Activated CD4-positive, alpha-beta T cell treated with anti-CD3 and anti-CD28 coated beads for 24 hours (primary cell): ENCODE results near the gene MESP1.
"Not testable (repeated sequence)": the region's sequence is repeated elsewhere in the genome, so short reads cannot be mapped to it uniquely, and the experiment has no call there.

Experiments
- DNase-seq, 2 donors: peaks; one replicate each; pipeline ENCODE4 v3.0.0-alpha.2; 2020; ENCODE audit warnings: low read depth in 2 of 2

MESP1 gene, protein sequence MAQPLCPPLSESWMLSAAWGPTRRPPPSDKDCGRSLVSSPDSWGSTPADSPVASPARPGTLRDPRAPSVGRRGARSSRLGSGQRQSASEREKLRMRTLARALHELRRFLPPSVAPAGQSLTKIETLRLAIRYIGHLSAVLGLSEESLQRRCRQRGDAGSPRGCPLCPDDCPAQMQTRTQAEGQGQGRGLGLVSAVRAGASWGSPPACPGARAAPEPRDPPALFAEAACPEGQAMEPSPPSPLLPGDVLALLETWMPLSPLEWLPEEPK

DNA sequence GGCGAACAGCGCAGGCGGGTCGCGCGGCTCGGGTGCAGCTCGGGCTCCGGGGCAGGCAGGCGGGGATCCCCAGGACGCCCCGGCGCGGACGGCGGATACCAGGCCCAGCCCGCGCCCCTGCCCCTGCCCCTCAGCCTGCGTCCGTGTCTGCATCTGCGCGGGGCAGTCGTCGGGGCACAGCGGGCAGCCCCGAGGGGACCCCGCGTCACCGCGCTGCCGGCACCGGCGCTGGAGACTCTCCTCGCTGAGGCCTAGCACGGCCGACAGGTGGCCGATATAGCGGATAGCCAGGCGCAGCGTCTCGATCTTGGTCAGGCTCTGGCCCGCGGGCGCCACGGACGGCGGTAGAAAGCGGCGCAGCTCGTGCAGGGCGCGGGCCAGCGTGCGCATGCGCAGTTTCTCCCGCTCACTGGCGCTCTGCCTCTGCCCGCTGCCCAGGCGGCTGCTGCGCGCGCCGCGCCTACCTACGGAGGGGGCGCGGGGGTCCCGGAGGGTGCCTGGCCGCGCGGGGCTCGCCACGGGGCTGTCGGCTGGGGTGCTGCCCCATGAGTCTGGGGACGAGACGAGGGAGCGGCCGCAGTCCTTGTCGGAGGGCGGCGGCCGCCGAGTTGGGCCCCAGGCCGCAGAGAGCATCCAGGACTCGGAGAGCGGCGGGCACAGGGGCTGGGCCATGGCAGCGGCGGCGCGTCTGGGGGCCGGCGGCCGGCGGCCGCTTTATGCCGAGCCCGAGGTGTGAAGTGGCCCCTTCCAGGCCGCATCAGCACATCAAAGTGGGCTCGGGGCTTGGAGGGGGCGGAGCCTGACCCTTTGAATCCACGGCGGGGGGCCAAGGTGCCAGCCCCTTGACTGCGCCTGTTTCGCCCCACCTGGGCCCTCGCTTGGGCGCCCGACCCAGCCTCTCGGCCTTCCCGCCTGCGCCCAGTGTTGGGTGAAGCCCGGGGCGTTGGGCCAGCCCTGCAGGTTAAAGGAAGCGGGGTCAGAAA lies at the start of gene MESP1:
Gene MESP1 (minus strand): TSS at position 690 of the 983 bp plus-strand sequence. CDS start 18 bp downstream, at position 672.
- peak; percentile 71 to 77 for DNase-seq

DNA sequence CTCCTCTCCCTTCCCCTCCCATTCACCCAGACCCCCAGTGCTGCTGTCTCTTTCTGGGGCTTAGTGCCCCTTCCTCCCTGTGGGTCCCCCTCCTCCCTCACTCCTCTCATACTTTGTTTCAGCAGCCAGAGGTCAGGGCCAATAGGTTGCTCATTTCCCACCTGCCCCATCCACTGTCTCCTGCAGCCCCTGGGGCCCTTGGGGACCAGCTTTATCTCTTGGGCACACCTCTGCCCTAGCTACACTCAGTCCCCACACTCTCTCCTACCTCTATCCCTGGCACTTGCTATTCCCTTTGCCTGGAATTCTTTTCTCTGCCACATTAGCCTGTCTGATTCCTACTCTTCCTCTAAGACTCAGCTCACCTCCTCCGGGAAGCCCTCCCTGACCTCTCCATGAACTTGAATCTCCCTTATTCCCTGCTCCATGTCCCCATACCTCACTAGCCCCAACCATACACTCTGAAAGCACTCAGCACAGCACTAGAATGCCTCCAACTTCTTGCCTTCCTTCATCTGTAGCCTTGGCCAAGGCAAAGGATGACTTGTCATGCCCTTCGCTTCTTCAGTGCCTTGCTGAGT lies 49.0 kb upstream of the MESP1 start:
- no peak for DNase-seq

DNA sequence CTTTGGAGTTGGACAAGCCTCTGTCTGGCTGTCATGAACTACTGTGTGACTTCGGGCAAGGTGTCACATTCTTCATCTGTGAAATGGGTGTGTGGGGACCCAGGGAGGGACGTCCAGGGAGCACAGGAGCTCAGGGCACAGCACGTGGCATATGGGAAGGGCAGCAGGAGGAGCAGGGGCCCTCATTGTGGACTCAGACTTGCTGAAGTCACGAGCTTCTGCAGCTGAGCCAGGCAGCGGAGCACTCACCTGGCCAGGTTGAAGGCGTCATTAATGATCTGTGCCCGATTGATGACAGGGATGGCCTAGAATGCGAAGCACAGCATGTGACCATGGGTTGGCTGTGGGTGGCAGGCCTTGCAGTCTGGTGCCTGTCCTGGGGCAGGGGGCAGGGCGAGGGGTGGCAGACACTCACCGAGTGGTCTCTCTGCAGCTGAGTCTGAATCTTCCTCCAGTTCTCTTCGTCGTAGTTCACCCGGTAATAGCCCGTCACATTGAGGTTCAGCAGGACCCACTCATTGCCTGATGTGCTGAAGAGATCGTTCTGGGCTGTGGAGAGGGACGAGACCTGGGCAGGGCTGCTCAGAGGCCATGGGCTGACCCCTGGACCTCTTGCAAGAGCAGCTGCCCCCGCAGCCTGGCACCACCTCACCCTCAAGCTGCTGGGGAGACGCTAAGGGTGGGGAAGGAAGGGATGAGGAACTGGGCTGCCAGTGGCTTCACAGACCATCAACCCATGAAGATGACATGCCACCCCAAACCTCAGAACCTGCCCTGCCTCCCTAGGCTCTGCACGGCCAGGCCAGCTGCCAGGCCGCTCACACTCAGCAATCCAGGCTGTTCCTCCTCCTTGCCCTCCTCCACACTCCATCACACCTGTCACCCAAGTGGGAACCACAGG lies 48.2 kb upstream of the MESP1 start:
- DNase-seq: no peak

DNA sequence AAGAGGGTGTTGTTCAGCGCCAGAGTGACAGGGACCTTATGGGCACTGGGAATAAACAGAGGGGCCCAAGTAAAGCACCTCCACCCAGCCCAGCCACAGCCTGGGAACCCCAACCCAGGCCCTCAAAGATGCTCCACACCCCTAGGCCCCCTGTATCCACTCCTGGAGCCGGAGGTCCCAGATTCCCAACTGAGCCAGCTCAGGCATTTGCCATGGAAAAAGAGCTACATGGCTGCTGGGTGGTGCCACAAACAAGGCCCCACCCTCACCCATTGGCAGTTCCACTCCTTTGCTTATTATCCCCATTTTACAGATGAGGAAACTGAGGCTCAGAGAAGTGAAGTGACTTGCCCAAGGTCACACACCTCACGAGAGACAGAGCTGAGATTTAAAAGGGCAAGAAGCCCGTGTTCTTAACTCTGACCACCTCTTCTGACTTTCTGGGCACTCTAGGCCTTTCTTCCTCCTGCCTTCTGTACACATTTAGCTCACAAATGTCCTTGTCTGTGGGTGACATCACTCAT lies 46.7 kb upstream of the MESP1 start:
- no peak for DNase-seq

DNA sequence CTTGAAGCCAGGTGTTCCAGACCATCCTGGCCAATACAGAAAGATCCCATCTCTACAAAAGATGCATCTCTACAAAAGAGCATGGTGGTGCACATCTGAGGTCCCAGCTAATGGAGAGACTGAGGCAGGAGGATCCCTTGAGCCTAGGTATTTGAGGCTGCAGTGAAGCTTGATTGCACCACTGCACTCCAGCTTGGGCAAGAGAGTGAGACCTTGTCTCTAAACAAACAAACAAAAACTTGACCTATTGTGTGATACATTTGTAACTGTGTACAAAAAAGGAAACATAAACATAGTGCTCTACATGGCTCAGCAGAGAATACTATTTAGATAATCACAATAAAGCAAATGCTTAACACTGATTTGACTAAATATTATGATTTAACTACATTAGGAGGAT lies 44.9 kb upstream of the MESP1 start:
- no peak for DNase-seq

DNA sequence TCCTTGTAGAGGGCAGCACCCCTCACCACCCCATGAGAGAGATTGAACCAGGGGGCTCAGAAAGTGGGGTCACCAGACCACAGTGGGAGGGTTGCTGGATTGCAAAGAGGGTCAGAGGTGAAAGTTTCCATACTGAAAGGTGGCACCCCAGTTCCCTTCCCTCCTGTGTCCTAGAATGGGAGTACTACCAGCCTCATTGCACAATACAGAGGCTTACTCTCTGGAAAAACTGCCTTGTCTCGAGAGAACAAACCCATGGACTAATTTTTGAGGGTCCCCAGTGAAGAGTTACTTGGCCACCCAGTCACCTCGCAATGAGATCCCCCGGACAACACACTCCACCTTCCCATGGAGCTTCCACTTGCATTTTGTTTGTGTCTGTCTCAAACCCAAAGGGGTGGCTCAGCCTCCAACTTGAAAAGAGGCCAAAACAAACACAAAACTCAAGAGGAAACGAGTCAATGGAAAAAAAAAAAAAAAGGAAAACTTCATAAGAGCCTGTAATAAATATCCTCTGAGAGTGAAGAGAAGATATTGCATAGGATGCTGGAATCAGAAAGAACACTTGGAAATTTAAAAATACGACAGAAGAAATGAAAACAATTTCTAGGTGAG lies 43.7 kb upstream of the MESP1 start:
- no peak for DNase-seq

DNA sequence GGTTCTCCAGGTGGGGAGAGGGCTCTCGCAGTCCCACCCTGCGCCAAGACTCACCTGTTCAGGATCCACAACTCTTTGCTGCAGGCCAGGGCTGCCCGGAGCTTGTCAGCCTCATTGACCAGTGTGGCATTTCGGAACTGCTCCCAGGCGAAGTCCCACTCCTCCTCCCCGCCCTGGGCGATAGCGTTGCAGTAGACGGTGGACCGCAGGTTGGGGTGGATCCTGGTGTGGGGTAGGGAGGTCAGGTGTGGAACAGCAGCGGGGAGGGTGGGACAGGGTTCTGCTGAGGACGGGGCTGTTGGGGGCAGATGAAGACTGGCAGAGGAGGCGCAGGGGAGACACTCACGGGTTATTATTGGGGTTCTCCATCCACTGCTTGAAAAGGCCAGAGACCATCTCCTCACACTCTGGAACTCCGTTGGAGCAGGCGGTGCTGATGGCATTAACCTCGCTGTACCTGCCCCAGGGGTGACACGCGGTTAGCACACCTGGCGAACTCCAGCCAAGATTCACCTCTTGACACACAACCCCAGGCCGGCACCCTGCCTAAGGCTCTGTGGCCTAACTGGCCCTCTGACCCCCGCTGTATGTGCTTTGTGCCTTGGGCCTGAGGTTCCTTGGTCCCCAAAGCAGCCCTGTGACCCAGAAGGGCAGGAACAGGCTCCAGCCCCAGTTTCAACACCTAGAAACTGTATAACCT lies 41.2 kb upstream of the MESP1 start:
- no peak for DNase-seq

DNA sequence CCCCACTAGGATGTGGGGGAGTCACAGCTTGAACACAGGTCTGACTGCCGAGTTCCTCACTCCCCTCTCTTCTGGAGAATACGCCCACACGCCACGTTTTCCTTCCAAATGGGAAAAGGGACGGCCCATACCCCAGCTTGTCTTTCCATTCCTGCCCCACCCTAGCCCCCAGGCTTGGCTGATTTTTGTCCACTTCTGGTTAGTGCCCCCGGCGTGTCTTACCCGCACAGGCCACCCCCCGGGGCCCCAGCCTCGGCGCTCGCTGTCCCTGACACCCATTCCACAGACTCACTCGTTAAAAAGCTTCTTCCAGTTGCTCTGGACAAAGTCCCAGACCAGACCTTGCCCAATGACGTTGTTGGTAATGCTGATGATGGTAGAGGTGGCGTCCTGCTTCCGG lies 39.6 kb upstream of the MESP1 start:
- DNase-seq: no peak

DNA sequence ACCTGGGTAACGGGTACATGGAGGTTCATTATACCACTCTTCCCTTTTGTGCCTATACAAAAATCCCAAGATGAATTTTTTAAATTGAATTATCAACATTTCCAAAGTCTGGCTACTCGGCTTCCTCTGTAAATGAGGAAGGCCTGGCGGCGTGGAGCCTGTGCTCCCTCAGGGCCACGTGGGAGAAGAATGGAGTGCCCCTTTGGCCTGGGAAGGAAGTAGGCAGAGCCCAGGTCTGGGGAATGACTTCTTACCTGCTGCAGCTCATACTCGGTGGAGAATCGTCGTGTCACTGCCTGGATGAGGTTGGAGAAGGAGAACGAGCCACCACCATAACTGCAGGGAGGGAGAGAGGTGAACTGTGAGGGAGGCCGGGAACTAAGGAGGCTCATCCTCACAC lies 39.2 kb upstream of the MESP1 start:
- no peak for DNase-seq

DNA sequence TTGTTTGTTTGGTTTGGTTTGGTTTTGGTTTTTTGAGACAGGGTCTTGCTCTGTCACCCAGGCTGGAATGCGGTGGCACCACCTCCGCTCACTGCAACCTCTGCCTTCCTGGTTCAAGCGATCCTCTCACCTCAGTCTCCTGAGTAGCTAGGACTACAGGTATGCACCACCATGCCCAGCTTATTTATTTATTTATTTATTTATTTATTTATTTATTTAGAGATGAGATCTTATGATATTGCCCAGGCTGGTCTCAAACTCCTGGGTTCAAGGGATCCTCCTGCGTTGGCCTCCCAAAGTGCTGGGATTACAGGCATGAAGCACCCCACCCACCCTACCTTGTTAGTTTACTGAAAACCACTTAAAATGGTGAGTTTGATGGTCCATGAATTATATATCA lies 37.5 kb upstream of the MESP1 start:
- not testable (repeated sequence) for DNase-seq

DNA sequence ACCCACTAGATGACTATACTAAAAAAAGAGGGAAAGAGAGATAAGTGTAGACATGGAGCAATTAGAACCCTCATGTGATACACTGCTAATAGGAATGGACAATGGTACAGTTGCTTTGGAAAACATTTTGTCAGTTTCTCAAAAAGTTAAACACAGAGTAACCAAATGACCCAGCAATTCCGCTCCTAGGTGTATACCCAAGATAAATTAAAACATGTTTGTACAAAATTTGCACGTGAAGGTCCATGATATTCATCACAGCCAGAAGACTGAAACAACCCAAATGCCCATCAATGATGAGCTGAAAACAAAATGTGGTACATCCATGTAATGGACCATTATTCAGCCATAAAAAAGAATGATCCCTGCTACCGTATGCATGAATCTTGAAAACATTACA lies 36.9 kb upstream of the MESP1 start:
- no peak for DNase-seq

DNA sequence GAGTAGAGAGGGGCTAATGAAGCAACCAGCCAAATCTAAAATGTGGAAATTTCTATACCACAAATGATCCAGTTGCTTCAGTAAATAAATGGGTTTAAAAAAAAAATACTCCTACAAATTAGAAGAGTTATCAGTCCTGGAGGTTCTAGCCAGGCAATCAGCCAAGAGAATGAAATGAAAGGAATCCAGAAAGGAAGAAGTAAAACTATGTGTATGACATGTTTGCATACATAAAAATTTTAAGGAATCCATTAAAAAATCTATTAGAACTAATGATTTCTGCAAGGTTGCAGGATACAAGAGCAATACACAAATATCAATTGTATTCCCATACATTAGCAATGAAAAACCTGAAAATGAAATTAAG lies 34.7 kb upstream of the MESP1 start:
- no peak for DNase-seq

DNA sequence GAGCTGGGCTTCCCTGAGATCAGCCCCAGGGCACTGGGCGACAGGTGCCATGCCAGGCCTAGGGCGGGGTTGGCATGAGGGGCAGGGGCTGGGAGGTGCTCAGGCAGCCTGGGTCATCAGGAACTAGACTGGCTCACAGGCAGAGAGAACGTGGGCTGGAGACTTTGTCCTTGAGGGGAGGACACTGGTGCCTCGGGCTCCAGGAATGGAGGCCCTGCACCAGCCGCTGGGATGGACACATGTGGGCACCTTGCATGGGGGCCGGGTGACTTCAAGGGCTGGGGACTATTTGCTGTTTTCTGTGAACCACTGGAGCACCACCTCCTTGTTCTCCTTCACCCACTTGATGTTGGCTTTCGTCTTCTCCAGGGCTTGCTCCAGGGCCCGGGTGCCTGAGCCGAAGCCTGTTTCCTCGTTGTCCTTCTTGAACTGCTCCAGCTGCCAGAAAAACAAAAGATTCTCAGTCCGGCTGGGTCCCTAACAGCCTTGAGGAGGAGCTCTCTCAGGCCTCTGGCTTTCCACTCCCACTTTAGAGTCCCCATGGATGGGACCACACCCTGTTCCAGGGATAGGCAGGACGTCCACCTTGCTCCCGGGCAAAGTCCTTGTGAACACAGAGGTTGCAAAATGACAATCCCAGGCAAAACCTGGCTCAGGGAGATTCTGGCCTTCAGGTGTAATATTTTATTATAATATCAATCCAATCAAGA lies 34.2 kb upstream of the MESP1 start:
- no peak for DNase-seq

DNA sequence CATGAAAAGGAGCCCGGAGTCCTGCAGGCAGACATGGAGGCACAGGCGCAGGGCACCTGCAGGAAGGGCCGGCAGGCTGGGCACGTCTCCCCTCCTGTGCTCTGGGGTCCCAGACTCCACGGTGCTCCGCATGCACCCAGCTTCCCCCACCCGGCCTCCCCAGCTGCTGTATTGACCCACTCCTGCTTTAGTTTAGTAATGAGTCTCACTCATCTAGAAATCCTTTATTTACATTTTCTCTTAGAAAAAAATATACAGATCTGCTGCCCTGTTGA lies 33.6 kb upstream of the MESP1 start:
- DNase-seq: no peak

DNA sequence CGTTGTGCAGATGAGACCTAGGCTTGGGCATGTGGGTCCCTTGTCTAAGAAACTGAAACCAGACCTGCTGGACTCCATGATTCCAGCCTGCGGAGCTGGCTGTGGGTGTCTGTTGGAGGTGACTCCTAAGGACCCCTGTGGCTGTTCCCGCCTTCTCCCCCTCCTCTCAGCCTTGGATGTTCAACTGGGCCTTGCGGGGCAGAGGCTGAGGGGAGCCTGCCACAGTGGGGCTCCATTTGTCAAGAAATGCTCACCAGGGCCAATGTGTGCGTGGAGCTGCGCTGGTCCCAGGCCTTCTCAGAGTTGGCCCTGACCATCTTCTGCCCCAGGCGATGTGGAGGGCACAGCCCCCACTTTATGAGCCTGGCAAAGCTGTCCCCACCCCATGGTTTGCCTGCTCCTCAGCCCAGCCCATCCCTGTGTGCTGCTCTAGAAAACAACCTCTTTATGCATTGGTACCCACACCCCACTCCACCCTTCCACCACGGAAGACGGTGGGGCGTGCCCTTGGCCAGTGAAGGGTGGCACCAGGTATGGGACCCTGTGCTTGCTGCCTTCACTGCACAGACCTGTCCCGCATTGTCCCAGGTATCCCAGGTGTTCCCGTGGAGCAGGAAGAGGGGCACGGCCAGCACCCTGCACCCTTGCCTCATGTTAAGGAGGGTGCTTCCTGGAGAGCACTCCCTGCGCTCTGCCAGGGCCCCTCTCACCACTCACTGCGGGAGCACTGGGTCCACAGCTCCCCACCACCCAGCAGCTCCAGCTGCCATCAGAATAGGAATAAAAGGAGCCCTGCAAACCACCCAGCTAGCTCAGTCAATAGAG lies 33.0 kb upstream of the MESP1 start:
- DNase-seq: no peak

DNA sequence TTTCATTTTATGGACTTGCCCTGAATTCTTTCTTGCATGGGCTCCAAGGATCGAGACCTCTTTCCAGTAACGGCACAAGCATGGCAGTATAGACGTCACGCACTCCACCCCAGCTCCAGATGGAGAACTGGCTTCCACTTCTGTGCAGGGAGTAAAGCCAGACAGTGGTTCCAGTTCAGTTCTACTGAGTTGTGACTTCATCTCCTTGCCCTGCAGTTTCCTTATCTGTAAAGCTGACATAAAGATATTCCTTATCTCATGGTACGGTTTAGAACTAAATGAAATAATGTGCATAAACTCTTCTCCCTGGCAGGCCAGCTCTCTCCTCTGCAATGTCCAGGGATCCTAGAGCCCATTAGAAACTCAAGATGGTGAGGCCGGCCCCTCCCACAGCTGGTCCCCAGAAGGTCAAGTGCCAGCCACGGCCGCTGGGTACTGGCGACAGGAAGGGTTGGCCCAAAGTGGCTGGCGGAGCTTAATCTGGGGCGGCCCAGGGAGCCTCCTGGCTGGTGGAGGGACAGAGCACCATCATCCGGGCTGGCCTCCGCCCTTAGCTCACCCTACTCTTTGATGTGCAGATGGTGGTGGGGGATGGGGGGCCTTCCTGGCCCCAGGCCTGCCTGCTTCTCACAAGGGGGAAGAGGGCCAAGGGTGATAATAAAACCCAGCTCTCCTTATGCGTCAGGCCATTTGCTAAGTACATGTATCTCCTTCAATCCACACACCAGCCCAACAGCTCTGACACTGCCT lies 32.2 kb upstream of the MESP1 start:
- no peak for DNase-seq

DNA sequence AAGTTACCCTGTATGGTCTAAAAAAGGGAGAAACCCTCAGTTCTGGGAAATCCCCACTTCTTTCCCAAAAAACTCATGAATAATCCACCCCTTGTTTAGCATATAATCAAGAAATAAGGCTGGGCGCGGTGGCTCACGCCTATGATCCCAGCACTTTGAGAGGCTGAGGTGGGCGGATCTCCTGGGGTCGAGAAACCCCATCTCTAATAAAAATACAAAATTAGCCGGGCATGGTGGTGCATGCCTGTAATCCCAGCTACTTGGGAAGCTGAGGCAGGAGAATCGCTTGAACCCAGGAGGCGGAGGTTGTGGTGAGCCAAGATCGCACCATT lies 31.5 kb upstream of the MESP1 start:
- not testable (repeated sequence) for DNase-seq

DNA sequence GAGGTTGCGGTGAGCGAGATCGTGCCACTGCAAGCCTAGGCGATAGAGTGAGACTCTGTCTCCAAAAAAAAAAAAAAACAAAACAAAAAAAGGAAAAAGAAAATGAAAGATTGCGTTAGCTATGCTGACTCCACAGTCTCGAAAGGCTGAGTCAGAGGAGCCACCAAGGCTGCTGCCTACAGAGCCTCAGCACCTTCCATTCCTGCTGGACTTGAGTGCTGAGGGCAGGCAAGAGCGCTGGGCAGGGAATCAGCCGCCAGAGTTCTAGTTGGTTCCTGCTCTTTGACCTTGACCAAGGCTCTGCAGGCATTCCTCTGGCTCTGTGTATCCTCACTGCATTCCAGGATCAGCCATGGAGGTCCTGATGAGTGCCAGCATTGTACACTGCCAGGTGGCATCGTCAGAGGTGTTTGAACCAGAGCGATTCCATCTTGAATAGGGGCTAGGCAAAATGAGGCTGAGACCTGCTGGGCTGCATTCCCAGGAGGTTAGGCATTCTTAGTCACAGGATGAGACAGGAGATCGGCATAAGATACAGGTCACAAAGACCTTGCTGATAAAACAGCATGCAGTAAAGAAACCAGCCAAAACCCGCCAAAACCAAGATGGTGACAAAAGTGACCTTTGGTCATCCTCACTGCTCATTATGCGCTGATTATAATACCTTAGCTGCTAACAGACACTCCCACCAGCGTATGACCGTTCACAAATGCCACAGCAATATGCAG lies 31.0 kb upstream of the MESP1 start:
- no peak for DNase-seq
